ENCODE data around the gene CDK14.

GRCh38 chr7:90804370-90804769, 208.2 kb downstream of the CDK14 start:
- no peak for TF ChIP-seq CTCF (IDR thresholded peaks at IDR 0.05; ENCODE audit: low read depth, low read length)
- no peak for TF ChIP-seq EZH2phosphoT487 (IDR thresholded peaks at IDR 0.05; ENCODE audit: low read depth)

All from OCI-LY3 (cell line).